ENCODE results near the gene ZCCHC8.
A peak's percentile ranks its signal among the peaks of the same experiment; 100 is the strongest.

ZCCHC8 gene

GRCh38 chr12:122508163-122508562, 7.4 kb upstream of the ZCCHC8 start:
- no peak for TF ChIP-seq CTCF (IDR thresholded peaks at IDR 0.05; ENCODE audit: low read depth, low read length, missing control alignments)
- no peak overlapping the region for H3K4me3 ChIP-seq (ENCODE audit: low read depth, low read length)

GRCh38 chr12:122506393-122506938, 5.7 kb upstream of the ZCCHC8 start:
- no peak for DNase-seq (ENCODE audit: low read depth)
- TF ChIP-seq CTCF (IDR thresholded peaks at IDR 0.05; ENCODE audit: low read depth, low read length, missing control alignments): no peak
- no peak overlapping the region for H3K4me3 ChIP-seq (ENCODE audit: low read depth, low read length)

More at GRCh38 chr12:122508163-122508562, 7.4 kb upstream of the ZCCHC8 start:
- no peak for DNase-seq (ENCODE audit: low read depth)

- TF ChIP-seq CTCF (IDR thresholded peaks at IDR 0.05; ENCODE audit: low read depth, low read length, missing control alignments): no peak
- no peak overlapping the region for H3K4me3 ChIP-seq (ENCODE audit: low read depth, low read length)
- DNase-seq (ENCODE audit: low read depth): no peak
Observed at GRCh38 chr12:122505419-122506051, 4.8 kb upstream of the ZCCHC8 start.

GRCh38 chr12:122503783-122504590, 3.3 kb upstream of the ZCCHC8 start:
- DNase-seq (ENCODE audit: low read depth): no peak
- TF ChIP-seq CTCF (IDR thresholded peaks at IDR 0.05; ENCODE audit: low read depth, low read length, missing control alignments): no peak
- no peak overlapping the region for H3K4me3 ChIP-seq (ENCODE audit: low read depth, low read length)

GRCh38 chr12:122503147-122503751, 2.5 kb upstream of the ZCCHC8 start:
- H3K4me3 ChIP-seq (ENCODE audit: low read depth, low read length): no peak overlapping the region
- no peak for DNase-seq (ENCODE audit: low read depth)
- no peak for TF ChIP-seq CTCF (IDR thresholded peaks at IDR 0.05; ENCODE audit: low read depth, low read length, missing control alignments)

GRCh38 chr12:122501489-122501989, 807 bp upstream of the ZCCHC8 start:
- TF ChIP-seq CTCF (IDR thresholded peaks at IDR 0.05; ENCODE audit: low read depth, low read length, missing control alignments): no peak
- peak overlapping the region; percentile 43 for H3K4me3 ChIP-seq (ENCODE audit: low read depth, low read length)
- DNase-seq (ENCODE audit: low read depth): no peak

Measured in GM12864 (cell line).